ENCODE measurements around the gene MYADML2.
"Not testable (repeated sequence)": the region's sequence is repeated elsewhere in the genome, so short reads cannot be mapped to it uniquely, and the experiment has no call there.

The MYADML2 gene

GRCh38 chr17:81924557-81925532 is 22.2 kb downstream of the MYADML2 start:
- DNase-seq (ENCODE audit: low read depth) = no peak

GRCh38 chr17:81923302-81924260 is 23.5 kb downstream of the MYADML2 start:
- peak; percentile 72 for DNase-seq (ENCODE audit: low read depth)

GRCh38 chr17:81922566-81923301 is 24.3 kb downstream of the MYADML2 start:
- no peak for DNase-seq (ENCODE audit: low read depth)

GRCh38 chr17:81921996-81922565 is 25.0 kb downstream of the MYADML2 start:
- DNase-seq (ENCODE audit: low read depth) = no peak

GRCh38 chr17:81921537-81921862 is 25.5 kb downstream of the MYADML2 start:
- no peak for DNase-seq (ENCODE audit: low read depth)

GRCh38 chr17:81920612-81921536 is 26.2 kb downstream of the MYADML2 start:
- DNase-seq (ENCODE audit: low read depth) = no peak

GRCh38 chr17:81918832-81919545 is 28.0 kb downstream of the MYADML2 start:
- DNase-seq (ENCODE audit: low read depth) = no peak

- DNase-seq (ENCODE audit: low read depth) = not testable (repeated sequence)
Measured at GRCh38 chr17:81918333-81918669, 28.7 kb downstream of the MYADML2 start.

GRCh38 chr17:81917565-81918332 is 29.3 kb downstream of the MYADML2 start, which contains the start of gene SIRT7:
TSS of gene SIRT7 (minus strand) at chr17:81918176. CDS start at chr17:81918131, 45 bp downstream.
- peak; percentile 68 for DNase-seq (ENCODE audit: low read depth)

- DNase-seq (ENCODE audit: low read depth) = no peak
Measured at GRCh38 chr17:81916234-81917001, 30.6 kb downstream of the MYADML2 start.

- DNase-seq (ENCODE audit: low read depth) = no peak
Measured at GRCh38 chr17:81915331-81915730, 31.7 kb downstream of the MYADML2 start.

- no peak for DNase-seq (ENCODE audit: low read depth)
Measured at GRCh38 chr17:81914103-81914850, 32.8 kb downstream of the MYADML2 start.

GRCh38 chr17:81913394-81914102 is 33.5 kb downstream of the MYADML2 start:
- DNase-seq (ENCODE audit: low read depth) = no peak

GRCh38 chr17:81912441-81913309 is 34.4 kb downstream of the MYADML2 start:
- DNase-seq (ENCODE audit: low read depth) = no peak

- DNase-seq (ENCODE audit: low read depth) = no peak
Measured at GRCh38 chr17:81911969-81912368, 35.1 kb downstream of the MYADML2 start.

All from CMK (cell line).